HepG2 (cell line): ENCODE data around the gene FRMD8. TPM values are rescaled to one million over a fixed set of nuclear protein-coding genes. Genes with fewer than 3 reads are reported as not detected.

Experiments used
- ELF4 ChIP-seq: sonication (generic); formaldehyde crosslinking; IDR thresholded peaks from 2 replicates; pipeline ENCODE4 v1.5.0; 2020; ENCODE audit warnings: missing genetic modification reagents, mild to moderate bottlenecking, moderate library complexity, borderline replicate concordance
- KAT8 ChIP-seq: IDR thresholded peaks from 2 replicates; pipeline ENCODE4 v1.6.1; 2016; ENCODE audit warnings: missing genetic modification reagents, missing compliant biosample characterization
- MEIS2 ChIP-seq: sonication (generic); formaldehyde crosslinking; IDR thresholded peaks from 2 replicates; pipeline ENCODE4 v1.9.0; 2021; ENCODE audit warnings: mild to moderate bottlenecking, missing genetic modification reagents
- NAIF1 ChIP-seq: sonication (generic); formaldehyde crosslinking; IDR thresholded peaks from 2 replicates; pipeline ENCODE4 v1.5.0; 2020; ENCODE audit warnings: mild to moderate bottlenecking, missing genetic modification reagents, borderline replicate concordance
- POLR2AphosphoS2 ChIP-seq: IDR thresholded peaks from 2 replicates; pipeline ENCODE4 v1.6.1; 2011; ENCODE audit warnings: low read depth, low read length, improper control_type of control experiment
- SALL1 ChIP-seq: sonication (generic); formaldehyde crosslinking; IDR thresholded peaks from 2 replicates; pipeline ENCODE4 v1.8.0; 2022; ENCODE audit warnings: mild to moderate bottlenecking, missing genetic modification reagents
- TBL1XR1 ChIP-seq: fragments of 150-350 bp; IDR thresholded peaks from 2 replicates; pipeline ENCODE4 v1.6.1; 2014; ENCODE audit warnings: borderline replicate concordance, low read length; ENCODE audit not compliant: partially characterized antibody
- XBP1 ChIP-seq: sonication (generic); formaldehyde crosslinking; IDR thresholded peaks from 2 replicates; pipeline ENCODE4 v1.5.0; 2020; ENCODE audit warnings: missing genetic modification reagents
- ZBTB21 ChIP-seq: sonication (generic); formaldehyde crosslinking; IDR thresholded peaks from 2 replicates; pipeline ENCODE4 v1.4.0; 2020; ENCODE audit warnings: missing genetic modification reagents
- ZNF556 ChIP-seq: sonication (generic); formaldehyde crosslinking; IDR thresholded peaks from 2 replicates; pipeline ENCODE4 v1.4.0; 2020; ENCODE audit warnings: mild to moderate bottlenecking, missing genetic modification reagents, borderline replicate concordance
- ZNF776 ChIP-seq: sonication (generic); formaldehyde crosslinking; IDR thresholded peaks from 2 replicates; pipeline ENCODE4 v1.4.0; 2020; ENCODE audit warnings: mild to moderate bottlenecking, missing genetic modification reagents
- polyA plus RNA-seq, 8 experiments: library from polyadenylated mRNA; depleted of rRNA in 3 of 8; stranded (reverse) in 7 of 8; unstranded in 1 of 8; fragments of >200 nt; fragmentation: Illumina TruSeq in 4 of 8; extraction: Trizol in 4 of 8; gene quantifications; 2 replicates each; pipeline versions ENCODE4 v1.2.1 to v1.2.3, GENCODE V29; 2011 to 2016; ENCODE audit warnings: low read depth in 4 of 8, missing spikeins in 1 of 8, mixed read lengths in 1 of 8; ENCODE audit not compliant: insufficient read depth in 1 of 8
- total RNA-seq, 5 experiments: library from RNA; depleted of rRNA; stranded (reverse); fragments of >200 nt; fragmentation: Illumina TruSeq; extraction: Trizol; gene quantifications; 2 replicates each; pipeline ENCODE4 v1.2.3, GENCODE V29; 2016; ENCODE audit warnings: low read depth in 1 of 5
- TF ChIP-seq, protein P1 (sequence below): sonication (generic); formaldehyde crosslinking; IDR thresholded peaks from 2 replicates; pipeline ENCODE4 v1.4.0; 2020; ENCODE audit warnings: low read depth, missing genetic modification reagents
- TF ChIP-seq, protein P2 (sequence below): sonication (generic); formaldehyde crosslinking; IDR thresholded peaks from 2 replicates; pipeline ENCODE4 v1.5.1; 2020; ENCODE audit warnings: mild to moderate bottlenecking, moderate library complexity, missing genetic modification reagents
- TF ChIP-seq, protein P3 (sequence below): sonication (generic); formaldehyde crosslinking; IDR thresholded peaks from 2 replicates; pipeline ENCODE4 v1.4.0; 2020; ENCODE audit warnings: missing genetic modification reagents, borderline replicate concordance
- TF ChIP-seq, protein P4 (sequence below): sonication (generic); formaldehyde crosslinking; IDR thresholded peaks from 2 replicates; pipeline ENCODE4 v1.4.0; 2020; ENCODE audit warnings: mild to moderate bottlenecking, missing genetic modification reagents
- TF ChIP-seq, protein P5 (sequence below): sonication (generic); formaldehyde crosslinking; IDR thresholded peaks from 2 replicates; pipeline ENCODE4 v1.4.0; 2020; ENCODE audit warnings: missing genetic modification reagents

Gene FRMD8
- total and polyA plus RNA-seq, 2 of the 13 experiments (the other 11 are each of a cell fraction or from before 2014, with no cell fraction given), result 5.8 to 20.6 TPM

DNA sequence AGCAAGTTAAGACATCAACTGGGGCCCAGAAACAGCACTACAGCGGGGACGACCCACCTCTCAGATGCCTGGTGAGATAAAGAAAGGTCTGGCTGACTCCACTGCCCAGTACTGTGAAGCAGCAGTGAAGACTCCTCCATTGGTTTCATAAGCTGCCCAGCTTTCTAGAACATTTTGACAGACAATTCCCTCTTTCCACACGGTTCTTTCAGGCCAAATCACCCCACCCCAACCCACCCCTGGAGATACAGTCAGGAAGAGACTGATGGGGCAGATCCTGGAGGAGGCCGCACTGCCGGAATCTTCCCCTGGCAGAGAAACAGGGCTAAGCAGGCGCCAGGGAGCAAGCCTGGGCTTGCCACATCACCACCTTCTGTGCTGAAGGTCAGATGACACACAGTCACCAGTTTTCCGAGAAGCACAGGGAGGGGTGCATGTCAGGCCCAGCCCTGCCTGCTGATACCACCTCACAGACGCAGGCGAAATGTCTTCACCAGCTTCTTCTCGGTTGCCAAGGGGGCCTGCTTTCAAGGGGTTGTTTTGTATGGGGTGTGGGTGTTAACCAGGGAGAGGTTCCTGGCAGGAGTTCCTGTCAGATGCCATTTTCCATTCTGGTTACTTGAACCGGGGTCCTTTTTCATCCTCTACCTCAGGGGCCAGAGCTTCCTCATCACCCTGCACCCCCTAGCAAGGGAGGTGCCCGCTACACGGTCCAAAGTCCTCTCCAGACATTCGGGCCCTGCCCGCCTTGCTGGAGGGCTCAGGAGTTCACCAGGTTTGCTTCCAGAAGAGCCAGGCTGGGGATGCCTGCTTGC lies 34.7 kb downstream of the FRMD8 start (continued):
- TF ChIP-seq ZNF776, result no peak
- TF ChIP-seq, protein P1, sequence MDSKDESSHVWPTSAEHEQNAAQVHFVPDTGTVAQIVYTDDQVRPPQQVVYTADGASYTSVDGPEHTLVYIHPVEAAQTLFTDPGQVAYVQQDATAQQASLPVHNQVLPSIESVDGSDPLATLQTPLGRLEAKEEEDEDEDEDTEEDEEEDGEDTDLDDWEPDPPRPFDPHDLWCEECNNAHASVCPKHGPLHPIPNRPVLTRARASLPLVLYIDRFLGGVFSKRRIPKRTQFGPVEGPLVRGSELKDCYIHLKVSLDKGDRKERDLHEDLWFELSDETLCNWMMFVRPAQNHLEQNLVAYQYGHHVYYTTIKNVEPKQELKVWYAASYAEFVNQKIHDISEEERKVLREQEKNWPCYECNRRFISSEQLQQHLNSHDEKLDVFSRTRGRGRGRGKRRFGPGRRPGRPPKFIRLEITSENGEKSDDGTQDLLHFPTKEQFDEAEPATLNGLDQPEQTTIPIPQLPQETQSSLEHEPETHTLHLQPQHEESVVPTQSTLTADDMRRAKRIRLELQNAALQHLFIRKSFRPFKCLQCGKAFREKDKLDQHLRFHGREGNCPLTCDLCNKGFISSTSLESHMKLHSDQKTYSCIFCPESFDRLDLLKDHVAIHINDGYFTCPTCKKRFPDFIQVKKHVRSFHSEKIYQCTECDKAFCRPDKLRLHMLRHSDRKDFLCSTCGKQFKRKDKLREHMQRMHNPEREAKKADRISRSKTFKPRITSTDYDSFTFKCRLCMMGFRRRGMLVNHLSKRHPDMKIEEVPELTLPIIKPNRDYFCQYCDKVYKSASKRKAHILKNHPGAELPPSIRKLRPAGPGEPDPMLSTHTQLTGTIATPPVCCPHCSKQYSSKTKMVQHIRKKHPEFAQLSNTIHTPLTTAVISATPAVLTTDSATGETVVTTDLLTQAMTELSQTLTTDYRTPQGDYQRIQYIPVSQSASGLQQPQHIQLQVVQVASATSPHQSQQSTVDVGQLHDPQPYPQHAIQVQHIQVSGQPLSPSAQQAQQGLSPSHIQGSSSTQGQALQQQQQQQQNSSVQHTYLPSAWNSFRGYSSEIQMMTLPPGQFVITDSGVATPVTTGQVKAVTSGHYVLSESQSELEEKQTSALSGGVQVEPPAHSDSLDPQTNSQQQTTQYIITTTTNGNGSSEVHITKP (CRISPR knock-in tag), result peak; percentile 65; the same call in 1 of the 2 replicates
- TF ChIP-seq, protein P2, sequence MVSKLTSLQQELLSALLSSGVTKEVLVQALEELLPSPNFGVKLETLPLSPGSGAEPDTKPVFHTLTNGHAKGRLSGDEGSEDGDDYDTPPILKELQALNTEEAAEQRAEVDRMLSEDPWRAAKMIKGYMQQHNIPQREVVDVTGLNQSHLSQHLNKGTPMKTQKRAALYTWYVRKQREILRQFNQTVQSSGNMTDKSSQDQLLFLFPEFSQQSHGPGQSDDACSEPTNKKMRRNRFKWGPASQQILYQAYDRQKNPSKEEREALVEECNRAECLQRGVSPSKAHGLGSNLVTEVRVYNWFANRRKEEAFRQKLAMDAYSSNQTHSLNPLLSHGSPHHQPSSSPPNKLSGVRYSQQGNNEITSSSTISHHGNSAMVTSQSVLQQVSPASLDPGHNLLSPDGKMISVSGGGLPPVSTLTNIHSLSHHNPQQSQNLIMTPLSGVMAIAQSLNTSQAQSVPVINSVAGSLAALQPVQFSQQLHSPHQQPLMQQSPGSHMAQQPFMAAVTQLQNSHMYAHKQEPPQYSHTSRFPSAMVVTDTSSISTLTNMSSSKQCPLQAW (CRISPR knock-in tag), result peak; percentile 60; the same call in 1 of the 2 replicates
- TF ChIP-seq XBP1, result 0 out of 2 replicates have a peak, but pooled peaks have one; percentile 30
- TF ChIP-seq POLR2AphosphoS2, result no peak
- peak; percentile 76 for TF ChIP-seq MEIS2 (CRISPR knock-in tag)
- TF ChIP-seq, protein P3, sequence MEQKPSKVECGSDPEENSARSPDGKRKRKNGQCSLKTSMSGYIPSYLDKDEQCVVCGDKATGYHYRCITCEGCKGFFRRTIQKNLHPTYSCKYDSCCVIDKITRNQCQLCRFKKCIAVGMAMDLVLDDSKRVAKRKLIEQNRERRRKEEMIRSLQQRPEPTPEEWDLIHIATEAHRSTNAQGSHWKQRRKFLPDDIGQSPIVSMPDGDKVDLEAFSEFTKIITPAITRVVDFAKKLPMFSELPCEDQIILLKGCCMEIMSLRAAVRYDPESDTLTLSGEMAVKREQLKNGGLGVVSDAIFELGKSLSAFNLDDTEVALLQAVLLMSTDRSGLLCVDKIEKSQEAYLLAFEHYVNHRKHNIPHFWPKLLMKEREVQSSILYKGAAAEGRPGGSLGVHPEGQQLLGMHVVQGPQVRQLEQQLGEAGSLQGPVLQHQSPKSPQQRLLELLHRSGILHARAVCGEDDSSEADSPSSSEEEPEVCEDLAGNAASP (CRISPR knock-in tag), result peak; percentile 92
- TF ChIP-seq, protein P4, sequence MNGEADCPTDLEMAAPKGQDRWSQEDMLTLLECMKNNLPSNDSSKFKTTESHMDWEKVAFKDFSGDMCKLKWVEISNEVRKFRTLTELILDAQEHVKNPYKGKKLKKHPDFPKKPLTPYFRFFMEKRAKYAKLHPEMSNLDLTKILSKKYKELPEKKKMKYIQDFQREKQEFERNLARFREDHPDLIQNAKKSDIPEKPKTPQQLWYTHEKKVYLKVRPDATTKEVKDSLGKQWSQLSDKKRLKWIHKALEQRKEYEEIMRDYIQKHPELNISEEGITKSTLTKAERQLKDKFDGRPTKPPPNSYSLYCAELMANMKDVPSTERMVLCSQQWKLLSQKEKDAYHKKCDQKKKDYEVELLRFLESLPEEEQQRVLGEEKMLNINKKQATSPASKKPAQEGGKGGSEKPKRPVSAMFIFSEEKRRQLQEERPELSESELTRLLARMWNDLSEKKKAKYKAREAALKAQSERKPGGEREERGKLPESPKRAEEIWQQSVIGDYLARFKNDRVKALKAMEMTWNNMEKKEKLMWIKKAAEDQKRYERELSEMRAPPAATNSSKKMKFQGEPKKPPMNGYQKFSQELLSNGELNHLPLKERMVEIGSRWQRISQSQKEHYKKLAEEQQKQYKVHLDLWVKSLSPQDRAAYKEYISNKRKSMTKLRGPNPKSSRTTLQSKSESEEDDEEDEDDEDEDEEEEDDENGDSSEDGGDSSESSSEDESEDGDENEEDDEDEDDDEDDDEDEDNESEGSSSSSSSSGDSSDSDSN, result peak; percentile 39
- no peak for TF ChIP-seq ZNF556
- no peak; the same call in 1 of the 2 replicates for TF ChIP-seq ZBTB21 (CRISPR knock-in tag)
- no peak for TF ChIP-seq ELF4 (CRISPR knock-in tag)
- peak; percentile 59 for TF ChIP-seq KAT8 (CRISPR knock-in tag)
- 0 out of 2 replicates have a peak, but pooled peaks have one; percentile 1 for TF ChIP-seq NAIF1 (CRISPR knock-in tag)
- TF ChIP-seq SALL1 (CRISPR knock-in tag), result peak; percentile 80
- TF ChIP-seq, protein P5, sequence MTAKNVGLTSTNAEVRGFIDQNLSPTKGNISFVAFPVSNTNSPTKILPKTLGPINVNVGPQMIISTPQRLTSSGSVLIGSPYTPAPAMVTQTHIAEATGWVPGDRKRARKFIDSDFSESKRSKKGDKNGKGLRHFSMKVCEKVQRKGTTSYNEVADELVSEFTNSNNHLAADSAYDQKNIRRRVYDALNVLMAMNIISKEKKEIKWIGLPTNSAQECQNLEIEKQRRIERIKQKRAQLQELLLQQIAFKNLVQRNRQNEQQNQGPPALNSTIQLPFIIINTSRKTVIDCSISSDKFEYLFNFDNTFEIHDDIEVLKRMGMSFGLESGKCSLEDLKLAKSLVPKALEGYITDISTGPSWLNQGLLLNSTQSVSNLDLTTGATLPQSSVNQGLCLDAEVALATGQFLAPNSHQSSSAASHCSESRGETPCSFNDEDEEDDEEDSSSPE, result peak; percentile 28; the same call in 1 of the 2 replicates
- no peak for TF ChIP-seq TBL1XR1
